ENCODE results near the gene ETV2.

GRCh38 chr19:35622750-35623149, 18.8 kb upstream of the ETV2 start:
- TF ChIP-seq CTCF (IDR thresholded peaks at IDR 0.05): no peak
- no peak for TF ChIP-seq POLR2AphosphoS5 (IDR thresholded peaks at IDR 0.05)

All from upper lobe of left lung (tissue), 4 donors.